ENCODE measurements around the gene SIRT7. TPM values are rescaled to one million over a fixed set of nuclear protein-coding genes. Genes with fewer than 3 reads are reported as not detected.

Gene SIRT7
- total RNA-seq, 6 experiments from 2014 or later = 7.4 to 15.0 (median 12.2) TPM

DNA sequence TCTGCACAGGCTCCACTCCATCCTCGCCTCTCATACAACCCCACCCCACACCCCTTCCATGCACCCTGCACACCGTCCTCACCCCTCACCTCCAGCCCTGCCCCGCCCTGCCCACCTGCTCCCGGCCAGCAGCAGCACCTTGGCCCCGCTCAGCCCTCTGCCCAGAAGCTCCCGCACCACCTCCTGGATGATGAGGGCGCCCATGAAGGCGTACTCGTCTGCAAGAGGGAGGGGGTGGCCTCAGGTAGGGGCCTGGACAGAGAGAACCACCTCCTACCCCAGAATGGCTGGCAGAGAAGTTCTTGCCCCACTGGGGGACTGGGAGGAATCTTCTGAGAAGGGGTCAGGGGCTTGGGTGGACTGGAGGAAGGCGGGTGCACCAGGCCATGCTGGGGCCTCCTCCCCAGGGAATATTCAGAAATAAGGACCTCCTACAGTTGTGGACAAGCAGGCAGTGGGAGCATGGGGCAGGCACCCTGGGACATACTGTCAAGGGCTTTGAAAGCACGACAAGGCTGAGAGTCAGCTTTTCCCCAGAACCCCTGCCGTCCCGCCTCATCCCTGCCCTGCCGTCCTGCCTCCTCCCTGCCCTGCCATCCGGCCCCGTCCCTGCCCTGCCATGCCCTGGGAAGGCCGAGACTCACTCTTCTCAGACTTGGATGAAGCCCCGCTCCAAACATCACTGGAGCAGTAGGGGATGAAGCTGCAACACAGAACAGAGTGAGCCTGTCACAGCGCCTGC, 39.9 kb upstream of the SIRT7 start:
- no peak for ATAC-seq
- no peaks in the 10 kb centered on the region for H3K27me3 ChIP-seq
- H3K4me1 ChIP-seq = peaks cover 0 to 14% (median 0%) of the 10 kb centered on the region in 4 donors
- intact Hi-C loops (cut with DNase I) = loop anchor here in 1 of 2 donors (5.0 kb wide), 1 partner anchor 59 kb away; no protein-coding TSS in a partner anchor
- WGBS (ENCODE audit: insufficient coverage, low coverage, low lambda C conversion rate, missing lambda C conversion rate) = 84% methylated on average over 14 of the region's 19 CpGs
- no peaks in the 10 kb centered on the region for H3K9me3 ChIP-seq
- no peak for TF ChIP-seq POLR2A (IDR thresholded peaks at IDR 0.05)
- TF ChIP-seq, protein P1, sequence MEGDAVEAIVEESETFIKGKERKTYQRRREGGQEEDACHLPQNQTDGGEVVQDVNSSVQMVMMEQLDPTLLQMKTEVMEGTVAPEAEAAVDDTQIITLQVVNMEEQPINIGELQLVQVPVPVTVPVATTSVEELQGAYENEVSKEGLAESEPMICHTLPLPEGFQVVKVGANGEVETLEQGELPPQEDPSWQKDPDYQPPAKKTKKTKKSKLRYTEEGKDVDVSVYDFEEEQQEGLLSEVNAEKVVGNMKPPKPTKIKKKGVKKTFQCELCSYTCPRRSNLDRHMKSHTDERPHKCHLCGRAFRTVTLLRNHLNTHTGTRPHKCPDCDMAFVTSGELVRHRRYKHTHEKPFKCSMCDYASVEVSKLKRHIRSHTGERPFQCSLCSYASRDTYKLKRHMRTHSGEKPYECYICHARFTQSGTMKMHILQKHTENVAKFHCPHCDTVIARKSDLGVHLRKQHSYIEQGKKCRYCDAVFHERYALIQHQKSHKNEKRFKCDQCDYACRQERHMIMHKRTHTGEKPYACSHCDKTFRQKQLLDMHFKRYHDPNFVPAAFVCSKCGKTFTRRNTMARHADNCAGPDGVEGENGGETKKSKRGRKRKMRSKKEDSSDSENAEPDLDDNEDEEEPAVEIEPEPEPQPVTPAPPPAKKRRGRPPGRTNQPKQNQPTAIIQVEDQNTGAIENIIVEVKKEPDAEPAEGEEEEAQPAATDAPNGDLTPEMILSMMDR (IDR thresholded peaks at IDR 0.05) = no peak
- H3K27ac ChIP-seq = no peak overlapping the region
- H3K36me3 ChIP-seq = no peaks in the 10 kb centered on the region
- no peak overlapping the region for H3K4me3 ChIP-seq
- no peak for DNase-seq

DNA sequence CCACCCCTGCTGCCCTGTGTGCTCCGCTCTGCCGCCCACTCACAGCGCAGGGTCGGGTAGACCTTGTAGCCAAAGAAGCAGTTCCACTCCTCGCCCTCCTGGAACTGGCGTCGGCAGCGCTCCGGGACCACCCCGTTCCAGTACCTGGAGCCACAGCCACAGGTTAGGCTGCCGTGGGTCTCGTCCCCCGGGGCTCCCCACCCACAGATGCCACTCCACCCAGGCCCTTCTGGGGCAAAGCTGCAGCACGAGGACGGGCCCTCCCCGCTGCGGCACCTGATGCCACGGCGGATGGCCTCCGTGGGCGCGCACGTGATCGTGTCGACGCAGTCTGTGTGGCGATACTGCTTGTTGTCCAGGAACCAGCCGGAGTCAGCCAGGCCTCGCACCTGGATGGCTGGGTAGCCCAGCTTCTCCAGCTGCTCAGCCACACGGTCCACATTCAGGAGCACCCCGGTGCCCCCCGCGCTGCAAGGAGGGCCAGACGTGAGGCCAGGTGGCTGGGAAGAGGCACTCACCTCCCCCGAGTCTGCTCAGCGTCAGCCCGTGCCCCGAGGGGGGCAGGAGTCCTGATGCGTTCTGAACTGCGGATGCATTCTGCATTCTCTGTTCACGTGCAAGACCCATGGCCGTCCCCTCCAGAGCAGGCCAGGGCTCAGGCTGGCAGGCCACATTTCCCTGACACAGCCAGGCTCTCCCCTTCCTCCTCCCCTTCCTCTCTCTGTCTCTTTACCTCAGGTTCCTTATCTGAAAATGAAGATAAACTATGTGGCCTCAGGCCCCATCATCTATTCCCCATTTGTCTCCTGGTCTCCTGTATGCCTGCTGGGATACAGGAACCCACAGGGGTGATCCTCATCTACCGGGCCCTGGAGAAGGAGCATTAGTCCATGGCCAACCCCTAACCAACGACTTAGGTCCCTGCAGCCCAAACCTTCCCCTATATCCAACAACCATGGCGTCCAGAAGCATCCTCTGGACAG, 38.9 kb upstream of the SIRT7 start:
- DNase-seq (no peak), ATAC-seq (no peak)
- Histone ChIP-seq H3K4me3 (no peak overlapping the region), H3K27ac (no peak overlapping the region), H3K9me3 (no peaks in the 10 kb centered on the region), H3K27me3 (no peaks in the 10 kb centered on the region), H3K36me3 (no peaks in the 10 kb centered on the region), H3K4me1 (peaks cover 0 to 14% (median 0%) of the 10 kb centered on the region in 4 donors)
- TF ChIP-seq, protein P1 (IDR thresholded peaks at IDR 0.05) = no peak
- no peak for TF ChIP-seq POLR2A (IDR thresholded peaks at IDR 0.05)
- intact Hi-C loops (cut with DNase I) = loop anchor here in 1 of 2 donors (5.0 kb wide), 1 partner anchor 60 kb away; no protein-coding TSS in a partner anchor
- 77% methylated on average over 6 of the region's 45 CpGs for WGBS (ENCODE audit: insufficient coverage, low coverage, low lambda C conversion rate, missing lambda C conversion rate)

DNA sequence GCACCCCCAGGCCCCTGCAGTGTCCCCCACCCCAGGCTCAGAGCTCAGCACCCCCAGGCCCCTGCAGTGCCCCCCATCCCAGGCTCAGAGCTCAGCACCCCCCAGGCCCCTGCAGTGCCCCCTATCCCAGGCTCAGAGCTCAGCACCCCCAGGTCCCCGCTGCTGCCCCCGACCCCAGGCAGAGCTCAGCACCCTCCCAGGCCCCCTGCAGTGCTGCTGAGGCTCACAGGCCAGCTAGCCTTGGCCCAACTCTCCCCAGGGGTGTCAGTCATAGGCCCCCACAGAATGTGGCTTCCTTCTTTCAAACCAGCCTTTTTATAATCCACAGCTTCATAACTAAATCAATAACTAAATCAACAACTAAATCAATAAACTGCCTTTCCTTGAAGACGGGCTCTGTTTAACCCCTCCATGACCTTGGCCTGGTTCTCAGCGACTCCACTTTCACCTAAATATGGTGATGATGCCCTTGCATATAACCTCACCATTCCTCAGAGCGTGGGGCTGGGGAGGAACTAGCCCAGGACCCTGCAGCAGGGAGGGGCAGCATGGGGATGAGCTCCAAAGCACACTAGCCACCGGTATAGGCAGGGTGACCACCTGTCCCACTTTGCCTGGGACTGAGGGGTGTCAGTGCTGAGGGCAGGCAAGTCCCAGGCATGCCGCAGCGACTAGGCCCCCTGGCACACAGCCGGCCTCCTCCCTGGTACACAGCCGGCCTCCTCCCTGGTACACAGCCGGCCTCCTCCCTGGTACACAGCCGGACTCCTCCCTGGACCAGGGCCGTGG, 38.0 kb upstream of the SIRT7 start:
- Histone ChIP-seq H3K27ac (no peak overlapping the region), H3K36me3 (no peaks in the 10 kb centered on the region), H3K4me1 (peaks cover 0 to 14% (median 0%) of the 10 kb centered on the region in 4 donors), H3K9me3 (no peaks in the 10 kb centered on the region), H3K27me3 (no peaks in the 10 kb centered on the region), H3K4me3 (no peak overlapping the region)
- DNase-seq = no peak
- TF ChIP-seq, protein P1 (IDR thresholded peaks at IDR 0.05) = no peak
- TF ChIP-seq POLR2A (IDR thresholded peaks at IDR 0.05) = no peak
- intact Hi-C loops (cut with DNase I) = loop anchor here in 1 of 2 donors (5.0 kb wide), 1 partner anchor 61 kb away; no protein-coding TSS in a partner anchor
- WGBS (ENCODE audit: insufficient coverage, low coverage, low lambda C conversion rate, missing lambda C conversion rate) = 72% methylated on average over 4 of the region's 13 CpGs
- no peak for ATAC-seq
